ENCODE data around the gene CEP20.

The CEP20 gene

GRCh38 chr16:15897834-15898254 is 9.4 kb upstream of the CEP20 start:
- DNase-seq = peak; percentile 45
- ATAC-seq = peak; percentile 80

GRCh38 chr16:15897121-15897780 is 8.8 kb upstream of the CEP20 start:
- no peak for DNase-seq
- no peak for ATAC-seq

DNA sequence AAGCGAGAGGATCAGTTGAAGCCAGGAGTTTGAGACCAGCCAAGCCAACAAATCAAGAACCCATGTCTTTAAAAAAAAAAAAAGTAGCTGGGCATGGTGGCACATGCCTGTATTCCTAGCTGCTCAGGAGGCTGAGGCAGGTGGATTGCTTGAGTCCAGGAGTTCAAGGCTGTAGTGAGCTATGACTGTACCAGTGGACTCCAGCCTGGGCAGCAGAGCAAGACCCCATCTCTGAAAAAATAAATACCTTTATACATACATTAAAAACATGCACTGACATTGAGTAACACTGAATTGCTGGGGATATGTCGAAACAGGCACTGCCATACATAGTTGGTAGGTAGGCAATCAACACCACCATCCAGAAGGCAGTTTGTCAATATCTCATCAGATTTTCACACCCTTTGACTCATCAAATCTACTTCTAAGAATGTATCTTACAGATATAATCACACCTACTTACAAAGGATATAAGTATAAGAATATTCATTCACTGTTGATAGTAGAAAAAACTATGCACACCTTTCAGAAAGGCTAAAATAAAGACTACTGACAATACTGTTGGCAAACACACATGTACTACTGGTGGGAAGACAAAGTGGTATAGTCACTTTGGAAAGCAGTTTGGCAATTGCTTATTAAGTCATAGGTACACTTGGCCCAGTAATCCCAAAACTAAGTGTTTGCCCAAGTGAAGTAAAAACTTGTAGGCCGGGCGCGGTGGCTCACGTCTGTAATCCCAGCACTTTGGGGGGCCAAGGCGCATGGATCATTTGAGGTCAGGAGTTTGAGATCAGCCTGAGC is 6.4 kb upstream of the CEP20 start:
- ATAC-seq (no peak), DNase-seq (no peak)

- DNase-seq = no peak
- no peak for ATAC-seq
These were observed 3.1 kb upstream of the CEP20 start for GRCh38 chr16:15891508-15891907.

- DNase-seq (no peak), ATAC-seq (no peak)
These were observed 1.1 kb downstream of the CEP20 start for GRCh38 chr16:15887283-15887682.

DNA sequence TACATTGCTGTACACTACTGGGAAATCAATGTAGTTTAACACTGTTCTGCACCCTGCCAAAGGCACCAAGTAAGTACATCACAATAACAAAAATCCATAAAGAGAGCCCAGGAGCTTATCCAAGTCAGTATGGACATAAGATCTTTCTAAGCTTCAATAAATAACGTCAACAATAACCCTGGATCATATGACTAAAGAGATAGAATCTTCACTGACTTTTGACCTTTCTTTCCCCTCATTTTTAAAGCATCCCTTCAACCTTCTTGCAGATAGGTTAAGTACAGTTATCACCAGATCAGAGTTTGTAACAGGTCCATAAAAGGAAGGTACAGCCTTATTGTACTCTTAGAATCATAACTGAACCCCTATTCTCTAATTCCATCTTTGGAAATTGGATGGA is 2.3 kb downstream of the CEP20 start:
- no peak for DNase-seq
- no peak for ATAC-seq

GRCh38 chr16:15885560-15886001 is 2.8 kb downstream of the CEP20 start:
- ATAC-seq (no peak), DNase-seq (no peak)

GRCh38 chr16:15882563-15882962 is 5.8 kb downstream of the CEP20 start:
- no peak for ATAC-seq
- no peak for DNase-seq

GRCh38 chr16:15881794-15882379 is 6.5 kb downstream of the CEP20 start:
- no peak for DNase-seq
- no peak for ATAC-seq

DNA sequence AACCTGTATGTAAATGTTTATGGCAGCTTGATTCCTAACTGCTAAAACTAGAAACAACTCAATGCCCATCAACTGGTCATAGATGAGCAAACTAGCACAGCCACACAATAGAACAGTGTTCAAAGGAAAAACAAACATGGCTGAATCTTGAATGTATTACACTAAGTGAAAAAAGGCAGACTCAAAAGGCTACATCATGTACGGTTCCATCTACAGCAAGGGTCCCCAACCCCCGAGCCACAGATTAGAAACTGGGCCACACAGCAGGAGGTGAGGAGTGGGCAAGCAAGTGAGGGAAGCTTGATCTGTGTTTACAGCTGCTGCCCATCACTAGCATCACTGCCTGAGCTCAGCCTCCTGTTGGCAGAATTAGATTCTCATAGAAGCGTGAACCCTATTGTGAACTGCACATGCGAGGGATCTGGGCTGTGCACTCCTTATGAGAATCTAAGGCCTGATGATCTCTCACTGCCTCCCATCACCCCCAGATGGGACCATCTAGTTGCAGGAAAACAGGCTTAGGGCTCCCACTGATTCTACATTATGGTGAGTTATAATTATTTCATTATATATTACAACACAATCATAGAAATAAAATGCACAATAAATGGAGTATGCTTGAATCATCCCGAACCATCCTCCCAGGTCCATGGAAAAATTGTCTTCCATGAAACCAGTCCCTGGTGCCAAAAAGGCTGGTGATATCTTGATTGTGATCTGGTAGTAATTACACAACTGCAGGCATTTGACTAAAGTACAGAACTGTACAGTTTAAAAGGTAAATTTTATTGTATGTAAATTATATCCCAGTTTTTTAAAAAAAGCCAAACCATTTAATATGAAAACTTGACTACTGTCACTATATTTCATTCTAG is 7.7 kb downstream of the CEP20 start:
- ATAC-seq (no peak), DNase-seq (no peak)

DNA sequence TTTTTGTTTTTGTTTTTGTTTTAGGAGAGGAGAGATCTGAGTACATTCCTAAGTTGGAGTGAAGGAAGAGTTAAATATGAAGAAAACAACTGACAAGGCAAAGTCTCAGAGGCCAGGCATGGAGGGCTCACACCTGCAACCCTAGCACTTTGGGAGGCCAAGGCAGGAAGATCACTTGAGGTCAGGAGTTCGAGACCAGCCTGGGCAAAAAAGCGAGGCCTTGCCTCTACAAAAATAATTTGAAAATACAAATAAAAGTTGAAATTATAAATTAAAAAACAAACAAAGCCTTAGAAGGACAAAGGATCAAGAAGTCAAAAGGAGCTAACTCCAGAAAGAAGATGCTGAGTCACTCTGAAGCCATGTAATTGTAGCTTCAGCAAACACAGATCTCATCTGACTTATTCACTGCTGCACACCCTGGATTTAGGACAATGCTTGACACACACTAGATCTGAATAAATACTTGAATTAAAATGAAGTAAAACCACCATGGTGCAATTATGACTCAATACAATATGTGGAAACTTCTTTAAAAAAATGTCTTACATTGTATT is 9.1 kb downstream of the CEP20 start:
- DNase-seq = no peak

GRCh38 chr16:15876503-15876902 is 11.9 kb downstream of the CEP20 start:
- ATAC-seq = no peak
- no peak for DNase-seq

More for the DNA sequence above, 9.1 kb downstream of the CEP20 start:
- ATAC-seq = peak; percentile 49

- ATAC-seq = no peak
- peak; percentile 19 for DNase-seq
These were observed 13.6 kb downstream of the CEP20 start for GRCh38 chr16:15874745-15875314.

GRCh38 chr16:15873737-15874136 is 14.7 kb downstream of the CEP20 start:
- no peak for DNase-seq

GRCh38 chr16:15873301-15873700 is 15.1 kb downstream of the CEP20 start:
- no peak for DNase-seq
- no peak for ATAC-seq

More at GRCh38 chr16:15873737-15874136, 14.7 kb downstream of the CEP20 start:
- ATAC-seq = no peak

DNA sequence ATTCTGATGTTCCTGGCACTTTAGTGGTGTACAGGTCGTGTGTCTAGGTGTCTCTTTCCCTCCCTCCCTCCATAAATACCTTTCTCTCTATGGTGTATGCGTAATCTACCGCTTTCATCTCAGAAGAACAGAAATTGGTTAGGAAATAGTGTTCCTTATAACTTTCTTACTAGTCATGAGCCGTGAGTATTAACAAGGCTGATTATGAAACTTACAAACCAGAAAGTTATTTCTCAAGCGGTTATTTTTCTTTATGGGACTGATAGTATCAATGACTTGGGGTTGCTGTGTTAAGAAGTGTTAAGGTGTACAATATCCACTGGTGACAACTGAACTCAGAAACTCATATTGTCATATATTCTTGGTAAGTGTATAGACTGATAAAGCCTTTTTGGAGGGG is 18.4 kb downstream of the CEP20 start:
- DNase-seq (no peak), ATAC-seq (no peak)

- no peak for DNase-seq
- no peak for ATAC-seq
These were observed 22.0 kb downstream of the CEP20 start for GRCh38 chr16:15866451-15866850.

DNA sequence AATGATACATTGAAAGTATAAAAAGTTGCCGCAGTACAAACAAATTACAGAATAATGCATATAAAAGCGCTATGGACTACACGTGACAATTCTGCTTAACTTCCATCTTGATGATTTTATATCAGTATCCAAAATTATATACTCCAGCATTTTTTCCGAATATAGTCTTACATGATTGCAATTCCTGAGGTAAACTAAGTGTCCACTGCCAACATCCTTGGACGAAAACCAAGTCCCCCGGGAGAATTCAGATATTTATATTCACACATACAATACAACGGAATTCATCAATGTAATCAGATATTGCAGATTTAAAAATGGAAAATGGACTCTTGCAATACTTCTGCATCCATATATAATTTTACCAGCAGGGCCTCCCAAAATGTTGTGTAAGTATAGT is 22.7 kb downstream of the CEP20 start:
- DNase-seq (no peak), ATAC-seq (no peak)

- DNase-seq = no peak
- ATAC-seq = no peak
These were observed 23.5 kb downstream of the CEP20 start for GRCh38 chr16:15864939-15865338.

DNA sequence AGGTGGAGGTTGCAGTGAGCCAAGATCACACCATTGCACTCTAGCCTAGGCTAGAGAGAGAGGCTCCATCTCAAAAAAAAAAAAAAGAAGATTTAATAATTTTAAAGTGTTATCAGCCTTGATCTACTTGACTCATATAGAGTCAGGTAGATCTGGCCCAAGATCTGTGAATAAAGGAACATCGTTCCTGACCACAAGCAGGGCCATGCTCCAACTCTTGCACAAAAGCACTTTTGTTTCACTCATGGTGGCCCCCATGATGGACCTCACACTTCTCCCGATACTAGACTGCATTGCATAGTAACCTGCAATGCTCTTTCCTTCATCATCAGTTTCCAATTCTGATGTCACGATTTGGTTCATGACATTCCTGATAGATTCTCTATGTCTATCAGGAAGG is 26.4 kb downstream of the CEP20 start:
- ATAC-seq (no peak), DNase-seq (no peak)

GRCh38 chr16:15858921-15859668 is 29.3 kb downstream of the CEP20 start:
- DNase-seq (no peak), ATAC-seq (no peak)
